Activated gamma-delta T cell treated with anti-CD3 and anti-CD28 coated beads, Interleukin-2, amount 50 U/mL, for 16 hours (primary cell): ENCODE data around the gene F2R.
"Not testable (repeated sequence)": the region's sequence is repeated elsewhere in the genome, so short reads cannot be mapped to it uniquely, and the experiment has no call there.

Source experiments
- DNase-seq: peaks from one replicate; pipeline ENCODE4 v3.0.0-alpha.2; 2020; ENCODE audit warnings: low read depth

F2R gene

DNA sequence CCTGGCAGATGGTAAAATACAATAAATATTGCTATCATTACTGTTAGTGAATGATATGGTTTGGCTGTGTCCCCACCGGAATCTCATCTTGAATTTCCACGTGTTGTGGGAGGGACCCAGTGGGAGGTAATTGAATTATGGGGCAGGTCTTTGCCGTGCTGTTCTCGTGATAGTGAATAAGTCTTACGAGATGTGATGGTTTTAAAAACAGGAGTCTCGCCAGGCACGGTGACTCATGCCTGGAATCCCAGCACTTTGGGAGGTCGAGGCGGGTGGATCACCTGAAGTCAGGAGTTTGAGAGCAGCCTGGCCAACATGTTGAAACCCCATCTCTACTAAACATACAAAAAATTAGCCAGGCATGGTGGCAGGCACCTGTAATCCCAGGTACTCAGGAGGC lies 45.2 kb downstream of the F2R start:
- DNase-seq, result not testable (repeated sequence)

- DNase-seq, result no peak
Measured at GRCh38 chr5:76762484-76762883, 46.6 kb downstream of the F2R start.

GRCh38 chr5:76763136-76763535 lies 47.2 kb downstream of the F2R start:
- no peak for DNase-seq

- DNase-seq, result no peak
Measured at GRCh38 chr5:76764374-76764773, 48.4 kb downstream of the F2R start.

DNA sequence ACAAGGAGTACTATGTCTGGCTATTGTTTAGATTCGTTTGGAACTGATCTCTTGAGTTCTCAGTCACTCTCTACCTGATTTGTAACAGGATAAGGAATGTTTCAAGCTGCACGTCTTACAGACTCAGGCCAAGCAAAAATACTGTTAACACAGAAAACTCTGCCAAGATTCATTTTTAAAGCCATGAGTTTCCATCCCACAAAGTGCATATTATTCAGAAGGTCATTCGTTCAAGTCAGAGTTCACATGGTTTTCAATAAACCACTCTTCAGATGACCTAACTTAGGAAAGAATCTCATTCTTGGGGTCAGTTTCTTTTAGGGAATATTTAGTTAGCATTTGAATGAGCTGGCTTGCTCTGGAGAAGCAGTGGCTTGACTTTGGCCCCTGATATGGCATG lies 49.3 kb downstream of the F2R start:
- no peak for DNase-seq

DNA sequence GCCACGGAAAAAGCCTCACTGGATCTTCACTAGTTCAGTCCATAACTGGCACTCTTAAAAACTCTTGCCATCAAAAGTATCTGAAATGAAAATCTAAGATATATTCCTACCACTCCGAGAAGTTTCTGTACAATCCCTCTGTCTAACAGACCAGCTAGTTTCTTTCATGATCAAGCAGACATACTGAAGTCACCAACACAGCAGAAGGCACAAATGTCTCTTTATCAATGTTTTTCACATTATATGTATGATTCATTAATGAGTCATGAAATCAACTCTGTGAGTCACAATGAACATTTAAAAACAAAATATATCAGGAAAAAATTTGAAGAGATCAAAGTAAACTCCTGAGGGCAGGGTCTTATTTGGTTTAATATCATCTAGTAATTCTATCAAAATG lies 50.8 kb downstream of the F2R start:
- no peak for DNase-seq

- DNase-seq, result not testable (repeated sequence)
Measured at GRCh38 chr5:76771041-76771440, 55.1 kb downstream of the F2R start.

- no peak for DNase-seq
Measured at GRCh38 chr5:76771705-76772405, 55.9 kb downstream of the F2R start.

DNA sequence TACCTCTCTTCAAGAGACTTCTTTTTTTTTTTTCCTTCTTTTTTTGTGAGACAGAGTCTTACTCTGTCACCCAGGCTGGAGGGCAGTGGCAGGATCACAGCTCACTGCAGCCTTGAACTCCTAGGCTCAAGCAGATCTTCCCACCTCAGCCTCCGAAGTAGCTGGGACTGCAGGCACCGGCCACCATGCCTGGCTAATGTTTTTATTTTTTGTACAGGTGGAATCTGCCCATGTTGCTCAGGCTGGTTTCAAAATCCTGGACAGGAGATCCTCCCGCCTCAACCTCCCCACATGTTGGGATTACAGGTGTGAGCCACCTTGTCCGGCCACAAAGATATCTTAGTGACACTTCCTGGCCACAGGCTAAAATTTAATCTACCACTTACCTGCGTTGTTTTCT lies 60.0 kb downstream of the F2R start:
- no peak for DNase-seq

DNA sequence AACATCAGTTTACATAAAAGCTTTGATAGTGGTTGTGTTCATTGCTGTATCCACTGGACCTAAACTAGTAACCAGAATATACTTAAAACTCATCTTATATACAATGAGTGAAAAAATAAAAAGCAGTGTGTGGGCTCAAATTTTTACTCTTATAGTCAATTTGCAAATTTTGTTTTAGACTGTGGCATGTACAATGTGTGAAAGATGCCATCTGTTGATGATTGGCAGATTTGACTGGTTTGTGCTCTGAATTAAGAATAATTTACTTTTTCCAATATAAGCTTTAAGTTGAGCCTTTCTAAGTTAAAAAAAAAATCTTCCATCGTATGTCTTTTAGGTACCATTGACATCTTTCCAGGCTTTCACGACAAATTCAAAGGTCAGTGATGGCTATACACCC lies 60.5 kb downstream of the F2R start:
- no peak for DNase-seq

- not testable (repeated sequence) for DNase-seq
Measured at GRCh38 chr5:76780616-76781015, 64.7 kb downstream of the F2R start.

DNA sequence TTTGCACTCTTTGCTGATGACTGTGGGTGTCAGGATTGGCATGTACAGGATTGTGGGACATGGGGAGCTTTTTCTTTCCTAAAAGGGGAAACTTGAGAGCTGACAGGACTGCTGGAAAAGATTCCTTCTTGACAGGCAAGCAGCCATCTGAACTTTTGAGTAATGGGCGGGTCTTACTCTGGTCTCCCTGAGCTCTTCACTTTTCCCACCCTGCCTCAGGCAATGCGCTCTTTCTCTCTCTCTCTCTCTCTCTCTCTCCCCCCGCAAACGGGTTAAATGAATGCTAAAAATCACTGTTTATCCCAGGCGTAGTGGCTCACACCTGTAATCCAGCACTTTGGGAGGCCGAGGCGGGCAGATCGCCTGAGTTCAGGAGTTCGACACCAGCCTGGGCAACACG lies 65.8 kb downstream of the F2R start:
- DNase-seq, result no peak

GRCh38 chr5:76782444-76782843 lies 66.5 kb downstream of the F2R start:
- no peak for DNase-seq
